Activated naive CD8-positive, alpha-beta T cell treated with anti-CD3 and anti-CD28 coated beads, Interleukin-2, amount 10 ng/mL, durations not matched to agents 7 days and 5 days (primary cell): ENCODE measurements around the gene GIT1. TPM values are rescaled to one million over a fixed set of nuclear protein-coding genes. Genes with fewer than 3 reads are reported as not detected.
A peak's percentile ranks its signal among the peaks of the same experiment; 100 is the strongest.

Experiments used
- ATAC-seq: fragments of 150-1000 bp; cut with Tn5 transposase; one replicate; pipeline ENCODE4 v1.10.0; 2021; ENCODE audit warnings: low read depth, moderate library complexity
- POLR2A ChIA-PET: fragments of 350-600 bp; sonication (Branson Sonifier 250); formaldehyde crosslinking; loops from one replicate; lab custom pipeline; 2021; ENCODE audit warnings: antibody characterized with exemption; lab: Charles Lee
- DNase-seq: peaks from one replicate; pipeline ENCODE4 v3.0.0; 2021
- H3K27ac Mint-ChIP-seq: one replicate; pipeline ENCODE4 v1.8.0; 2022; ENCODE audit warnings: mild to moderate bottlenecking, mixed read lengths
- H3K27me3 Mint-ChIP-seq: one replicate; pipeline ENCODE4 v1.8.0; 2022; ENCODE audit warnings: mild to moderate bottlenecking, moderate library complexity, mixed read lengths
- H3K36me3 Mint-ChIP-seq: one replicate; pipeline ENCODE4 v1.8.0; 2021; ENCODE audit warnings: mild to moderate bottlenecking, mixed read lengths
- H3K4me1 Mint-ChIP-seq: one replicate; pipeline ENCODE4 v1.8.0; 2021; ENCODE audit warnings: mixed read lengths
- H3K4me3 Mint-ChIP-seq: one replicate; pipeline ENCODE4 v1.8.0; 2022; ENCODE audit warnings: mild to moderate bottlenecking, moderate library complexity, mixed read lengths
- H3K9me3 Mint-ChIP-seq: one replicate; pipeline ENCODE4 v1.8.0; 2021; ENCODE audit warnings: mixed read lengths
- total RNA-seq, 2 experiments: library from RNA; stranded (reverse); gene quantifications; one replicate each; pipeline ENCODE4 v1.2.3, GENCODE V29; 2021

Gene GIT1
- total RNA-seq, 2 experiments from 2014 or later = 73.3 to 73.4 TPM

- Mint-ChIP-seq H3K36me3 (peaks cover 1% of the 10 kb centered on the region), H3K27me3 (no peaks in the 10 kb centered on the region), H3K27ac (peak overlapping the region; percentile 30), H3K4me1 (peaks cover 53% of the 10 kb centered on the region), H3K4me3 (peak overlapping the region; percentile 97), H3K9me3 (no peaks in the 10 kb centered on the region)
- POLR2A ChIA-PET = interaction anchor here (0.9 to 3.7 kb wide), 7 partner anchors 13 to 197 kb away, joined by 4 to 34 read pairs (median 6); partner anchors contain the start of genes ABHD15, TAOK1 and TP53I13
- no peak for ATAC-seq
- no peak for DNase-seq
Measured at GRCh38 chr17:29587591-29587990, 1.9 kb downstream of the GIT1 start.

DNA sequence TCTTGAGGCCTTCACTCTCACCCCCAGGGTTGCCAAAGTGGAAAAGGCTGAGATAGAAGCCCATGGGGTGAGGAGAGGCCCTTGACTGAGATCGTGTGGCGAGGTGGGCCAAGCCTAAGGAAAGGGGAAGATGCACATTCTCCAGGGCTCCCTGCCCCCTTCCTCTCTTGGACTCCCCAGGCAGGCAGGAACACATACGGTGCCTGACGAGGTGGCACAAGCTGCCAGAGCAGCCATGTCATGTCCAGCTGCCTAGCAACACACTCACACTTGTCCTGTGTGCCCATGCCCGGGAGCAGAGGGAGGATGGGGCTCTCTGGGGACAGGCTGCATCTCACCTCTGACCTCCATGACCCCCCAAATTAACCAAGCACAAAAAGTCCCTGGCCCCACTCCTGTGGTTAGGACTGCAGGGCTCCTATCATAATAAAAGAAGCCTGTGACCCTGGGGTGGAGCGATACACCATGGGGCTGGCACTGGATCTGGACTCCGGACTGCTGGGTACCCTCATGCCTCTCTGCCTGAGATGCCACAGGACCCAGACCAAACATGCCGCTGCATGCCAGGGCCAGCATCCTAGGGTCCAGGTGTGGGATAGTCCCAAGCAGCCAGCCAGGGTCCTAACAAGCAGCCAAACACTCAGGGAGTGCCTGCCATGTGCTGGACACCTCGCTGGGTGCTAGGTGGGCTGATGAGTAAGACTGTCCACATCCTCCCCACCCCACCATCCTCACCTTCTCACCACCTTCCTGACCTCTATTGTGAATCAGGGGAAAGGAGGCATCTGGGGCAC is 2.6 kb downstream of the GIT1 start:
- no peak for ATAC-seq
- H3K36me3 Mint-ChIP-seq = peaks cover 4% of the 10 kb centered on the region
- H3K4me1 Mint-ChIP-seq = peaks cover 50% of the 10 kb centered on the region
- no peak for DNase-seq
- no peaks in the 10 kb centered on the region for H3K27me3 Mint-ChIP-seq
- POLR2A ChIA-PET = interaction anchor here (1.3 to 3.7 kb wide), 5 partner anchors 15 to 30 kb away, joined by 5 to 34 read pairs (median 6); partner anchors contain the start of genes ABHD15 and TP53I13
- no peaks in the 10 kb centered on the region for H3K9me3 Mint-ChIP-seq
- peak overlapping the region; percentile 42 for H3K27ac Mint-ChIP-seq
- H3K4me3 Mint-ChIP-seq = peak overlapping the region; percentile 97

GRCh38 chr17:29585080-29585751 is 4.2 kb downstream of the GIT1 start:
- peak overlapping the region; percentile 16 for H3K4me3 Mint-ChIP-seq
- H3K27ac Mint-ChIP-seq = peak overlapping the region; percentile 83
- POLR2A ChIA-PET = interaction anchor here (0.5 to 3.7 kb wide), 4 partner anchors 17 to 444 kb away, joined by 3 to 34 read pairs (median 6); partner anchors contain the start of genes ABHD15 and TP53I13
- H3K27me3 Mint-ChIP-seq = no peaks in the 10 kb centered on the region
- H3K9me3 Mint-ChIP-seq = no peaks in the 10 kb centered on the region
- peak; percentile 54 for DNase-seq
- H3K36me3 Mint-ChIP-seq = peaks cover 6% of the 10 kb centered on the region
- no peak for ATAC-seq
- H3K4me1 Mint-ChIP-seq = peaks cover 43% of the 10 kb centered on the region

DNA sequence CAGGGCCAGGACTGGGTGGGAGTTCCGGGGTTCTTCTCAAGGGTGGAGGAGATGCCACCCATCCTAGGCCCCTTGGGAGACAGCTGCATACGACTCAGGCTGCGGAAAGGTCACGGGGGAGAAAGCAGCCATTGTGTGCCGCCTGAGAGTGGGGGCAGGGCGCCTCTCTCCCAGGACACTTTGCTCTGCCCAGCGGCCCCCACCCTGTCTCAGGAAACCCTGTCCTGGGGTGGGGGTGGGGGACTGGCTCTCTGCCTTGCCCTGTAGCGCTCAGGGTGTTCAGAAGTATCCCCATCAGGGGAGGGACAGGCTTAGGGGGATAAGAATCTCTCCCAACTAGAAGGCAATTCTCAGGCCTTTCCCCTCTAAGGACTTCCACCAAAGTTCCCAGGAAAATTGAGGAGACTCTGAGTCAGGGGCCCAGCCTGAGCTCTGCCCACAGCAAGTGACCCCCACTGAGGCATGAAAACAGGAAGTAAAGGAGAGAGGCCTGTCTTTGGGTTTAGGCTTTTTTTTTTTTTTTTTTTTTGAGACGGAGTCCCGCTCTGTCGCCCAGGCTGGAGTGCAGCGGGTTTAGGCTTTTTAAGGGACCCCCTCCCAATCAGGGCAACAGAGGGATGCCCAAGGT is 4.9 kb downstream of the GIT1 start:
- Mint-ChIP-seq H3K4me3 (no peak overlapping the region), H3K27ac (peak overlapping the region; percentile 83), H3K36me3 (peaks cover 6% of the 10 kb centered on the region), H3K4me1 (peaks cover 40% of the 10 kb centered on the region), H3K27me3 (no peaks in the 10 kb centered on the region), H3K9me3 (no peaks in the 10 kb centered on the region)
- DNase-seq (no peak), ATAC-seq (no peak)
- POLR2A ChIA-PET = interaction anchor here (0.6 kb wide), 1 partner anchor 14 kb away, joined by 4 read pairs; no protein-coding TSS in a partner anchor

GRCh38 chr17:29583324-29584248 is 5.9 kb downstream of the GIT1 start:
- Mint-ChIP-seq H3K27ac (peak overlapping the region; percentile 64), H3K9me3 (no peaks in the 10 kb centered on the region), H3K27me3 (no peaks in the 10 kb centered on the region), H3K4me1 (peaks cover 40% of the 10 kb centered on the region), H3K4me3 (no peak overlapping the region), H3K36me3 (peaks cover 8% of the 10 kb centered on the region)
- POLR2A ChIA-PET = interaction anchor here (1.1 kb wide), 1 partner anchor 35 kb away, joined by 3 read pairs; no protein-coding TSS in a partner anchor
- DNase-seq = no peak
- ATAC-seq = no peak

- ATAC-seq = no peak
- peak overlapping the region; percentile 12 for H3K27ac Mint-ChIP-seq
- POLR2A ChIA-PET = interaction anchor here (1.0 kb wide), 1 partner anchor 15 kb away, joined by 3 read pairs; the partner anchor contains the start of gene TP53I13
- H3K4me3 Mint-ChIP-seq = no peak overlapping the region
- peaks cover 8% of the 10 kb centered on the region for H3K36me3 Mint-ChIP-seq
- DNase-seq = no peak
- no peaks in the 10 kb centered on the region for H3K9me3 Mint-ChIP-seq
- peaks cover 34% of the 10 kb centered on the region for H3K4me1 Mint-ChIP-seq
- H3K27me3 Mint-ChIP-seq = no peaks in the 10 kb centered on the region
Measured at GRCh38 chr17:29582772-29583171, 6.7 kb downstream of the GIT1 start.

GRCh38 chr17:29582254-29582765 is 7.1 kb downstream of the GIT1 start:
- DNase-seq (no peak), ATAC-seq (no peak)
- no peak overlapping the region for H3K4me3 Mint-ChIP-seq
- POLR2A ChIA-PET = interaction anchor here (1.0 to 1.9 kb wide), 4 partner anchors 13 to 35 kb away, joined by 3 to 7 read pairs (median 6); partner anchors contain the start of gene TP53I13
- H3K27ac Mint-ChIP-seq = no peak overlapping the region
- no peaks in the 10 kb centered on the region for H3K9me3 Mint-ChIP-seq
- peaks cover 8% of the 10 kb centered on the region for H3K36me3 Mint-ChIP-seq
- H3K4me1 Mint-ChIP-seq = peaks cover 30% of the 10 kb centered on the region
- no peaks in the 10 kb centered on the region for H3K27me3 Mint-ChIP-seq

- DNase-seq = no peak
- peaks cover 25% of the 10 kb centered on the region for H3K4me1 Mint-ChIP-seq
- peaks cover 8% of the 10 kb centered on the region for H3K36me3 Mint-ChIP-seq
- H3K27ac Mint-ChIP-seq = no peak overlapping the region
- ATAC-seq = no peak
- H3K27me3 Mint-ChIP-seq = no peaks in the 10 kb centered on the region
- H3K4me3 Mint-ChIP-seq = no peak overlapping the region
- no peaks in the 10 kb centered on the region for H3K9me3 Mint-ChIP-seq
- POLR2A ChIA-PET = interaction anchor here (1.0 to 1.9 kb wide), 6 partner anchors 9 to 36 kb away, joined by 3 to 7 read pairs (median 6); partner anchors contain the start of genes ABHD15 and TP53I13
Measured at GRCh38 chr17:29581583-29582253, 7.7 kb downstream of the GIT1 start.

DNA sequence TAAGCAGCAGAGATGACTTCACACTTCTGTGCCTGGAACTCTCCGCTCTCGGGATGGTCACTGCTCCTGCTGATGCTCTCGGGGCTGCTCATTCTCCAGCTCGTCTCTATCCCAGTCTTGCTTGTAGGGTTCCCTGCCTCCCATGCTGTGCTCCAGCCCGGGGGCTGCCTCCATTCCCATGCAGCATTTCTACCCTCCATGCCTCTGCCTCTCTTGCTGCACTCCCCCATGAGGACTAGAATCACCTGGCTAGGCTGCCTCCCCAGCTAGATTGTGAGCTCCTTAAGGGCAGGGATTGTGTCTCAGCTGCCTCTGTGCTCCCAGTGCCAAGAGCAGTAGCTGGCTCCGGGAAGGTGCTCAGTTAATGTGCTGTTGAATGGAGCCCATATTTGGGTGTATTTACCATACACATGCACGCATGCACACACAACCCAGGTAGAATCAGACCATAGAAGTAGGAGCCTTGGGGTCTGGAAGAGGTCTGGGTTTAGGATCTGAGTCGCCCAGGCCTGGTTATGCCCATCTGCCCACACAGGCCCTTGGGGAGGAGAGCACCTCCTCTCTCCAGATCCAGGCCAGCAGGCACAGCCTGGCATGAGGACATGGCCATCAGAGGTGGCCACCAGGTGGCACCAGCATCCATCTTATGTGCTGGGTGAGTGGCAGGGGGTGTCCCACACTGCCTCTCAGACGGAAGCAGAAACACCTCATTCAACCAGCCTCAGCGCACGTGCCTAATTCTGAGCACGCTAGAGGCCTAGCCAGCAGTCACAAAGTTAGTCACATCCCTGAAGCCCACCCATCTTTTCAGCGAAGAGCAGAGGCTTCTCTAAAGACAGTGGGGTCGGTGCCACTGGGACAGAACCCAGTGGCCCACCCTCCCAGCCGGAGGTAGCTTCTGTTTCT is 9.3 kb downstream of the GIT1 start:
- peak; percentile 93 for ATAC-seq
- H3K9me3 Mint-ChIP-seq = no peaks in the 10 kb centered on the region

DNA sequence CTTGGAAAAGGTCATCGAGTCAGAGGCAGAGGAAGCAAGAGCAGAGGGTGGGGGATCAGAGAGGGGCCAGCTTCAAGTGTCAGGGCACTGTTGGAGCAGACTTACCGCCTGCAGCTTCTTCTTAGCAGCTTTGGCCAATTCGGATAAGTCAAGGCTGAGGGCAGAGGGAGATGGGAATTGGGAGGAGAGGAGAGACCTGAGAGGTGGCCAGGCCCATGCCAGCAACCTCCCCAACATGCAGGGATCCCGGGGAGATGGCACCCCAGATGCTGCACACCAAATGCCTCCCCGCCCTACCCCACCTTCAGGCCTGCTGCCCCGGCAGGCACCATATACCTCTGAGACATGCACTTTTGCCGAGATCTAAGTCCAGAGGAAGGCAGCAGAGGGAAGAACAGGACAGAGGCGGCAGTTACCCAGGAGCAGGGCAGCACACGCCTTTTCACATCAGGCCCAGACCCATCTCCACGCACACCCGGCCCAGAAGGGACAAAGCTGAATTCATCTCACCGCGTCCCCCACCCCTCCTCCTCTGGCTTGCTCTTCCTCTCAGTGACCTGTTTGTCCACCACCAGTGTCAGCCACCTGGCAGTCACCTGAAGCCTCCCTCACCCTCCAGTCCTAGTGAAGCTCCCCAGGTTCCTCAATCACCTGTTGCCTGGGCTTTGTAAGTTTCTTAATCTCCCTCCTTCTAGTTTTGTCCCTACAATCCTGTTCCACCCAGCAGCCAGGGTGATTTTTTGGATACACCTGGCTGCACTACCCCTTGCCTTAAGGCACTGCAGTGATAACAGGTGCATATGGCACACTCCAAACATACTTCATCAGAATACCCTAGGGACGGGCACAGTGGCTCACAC is 10.6 kb downstream of the GIT1 start:
- Mint-ChIP-seq H3K4me1 (peaks cover 6% of the 10 kb centered on the region), H3K27me3 (no peaks in the 10 kb centered on the region), H3K4me3 (no peak overlapping the region), H3K9me3 (no peaks in the 10 kb centered on the region), H3K36me3 (peaks cover 12% of the 10 kb centered on the region), H3K27ac (peak overlapping the region; percentile 5)
- POLR2A ChIA-PET = interaction anchor here (1.9 kb wide), 1 partner anchor 38 kb away, joined by 5 read pairs; no protein-coding TSS in a partner anchor
- ATAC-seq (no peak), DNase-seq (no peak)

More for the DNA sequence above, 9.3 kb downstream of the GIT1 start:
- POLR2A ChIA-PET = interaction anchor here (1.6 to 1.9 kb wide), 5 partner anchors 10 to 37 kb away, joined by 4 to 7 read pairs (median 6); partner anchors contain the start of gene ABHD15
- peak; percentile 89 for DNase-seq
- peaks cover 10% of the 10 kb centered on the region for H3K36me3 Mint-ChIP-seq
- peaks cover 13% of the 10 kb centered on the region for H3K4me1 Mint-ChIP-seq
- peak overlapping the region; percentile 79 for H3K27ac Mint-ChIP-seq
- no peak overlapping the region for H3K4me3 Mint-ChIP-seq
- H3K27me3 Mint-ChIP-seq = no peaks in the 10 kb centered on the region
